CD14-positive monocyte (primary cell): Measurements from ENCODE around the gene PSMB7. TPM values are rescaled to one million over a fixed set of nuclear protein-coding genes. Genes with fewer than 3 reads are reported as not detected.

Experiments used
- DNase-seq, 3 donors: peaks; one replicate each; pipeline ENCODE4 v3.0.0-alpha.2; 2011 to 2022
- H2AFZ ChIP-seq: 2 replicates; pipeline ENCODE4 v1.6.0; 2012; ENCODE audit warnings: mild to moderate bottlenecking, low read depth, low read length, inconsistent platforms; ENCODE audit not compliant: insufficient read depth, poor library complexity, severe bottlenecking
- H3K27ac ChIP-seq, 2 donors: 1 replicate in 1 of 2; 2 replicates in 1 of 2; pipeline ENCODE4 v1.5.1; 2012 to 2013; ENCODE audit warnings: low read length in 2 of 2, control low read depth in 1 of 2, inconsistent platforms in 1 of 2, low read depth in 1 of 2, mild to moderate bottlenecking in 1 of 2
- H3K27me3 ChIP-seq, 2 donors: one replicate each; pipeline versions ENCODE4 v1.6.0 to v1.6.1; 2011 to 2013; ENCODE audit warnings: low read length in 2 of 2; ENCODE audit not compliant: control insufficient read depth in 2 of 2, insufficient read depth in 2 of 2
- H3K36me3 ChIP-seq, 2 donors: replicated peaks in 1 of 2; 1 replicate in 1 of 2; 2 replicates in 1 of 2; pipeline versions ENCODE4 v1.5.1 to v1.6.1; 2012 to 2013; ENCODE audit warnings: low read length in 2 of 2, control low read depth in 1 of 2, inconsistent platforms in 1 of 2, mild to moderate bottlenecking in 1 of 2; ENCODE audit not compliant: insufficient read depth in 2 of 2, control insufficient read depth in 1 of 2
- H3K4me1 ChIP-seq, 2 donors: 1 replicate in 1 of 2; 2 replicates in 1 of 2; pipeline versions ENCODE4 v1.5.1 to v1.6.1; 2012 to 2013; ENCODE audit warnings: low read length in 2 of 2, control low read depth in 1 of 2, inconsistent platforms in 1 of 2, mild to moderate bottlenecking in 1 of 2, moderate library complexity in 1 of 2; ENCODE audit not compliant: insufficient read depth in 2 of 2, control insufficient read depth in 1 of 2
- H3K4me2 ChIP-seq: replicated peaks from 2 replicates; pipeline ENCODE3; 2012; ENCODE audit warnings: low read length, moderate library complexity, mild to moderate bottlenecking; ENCODE audit not compliant: poor library complexity, severe bottlenecking; ENCODE audit errors: extremely low read depth
- H3K4me3 ChIP-seq, 3 experiments: fragments of 200-600 bp in 1 of 3; sonication (generic) in 1 of 3; replicated peaks in 1 of 3; 1 replicate in 2 of 3; 2 replicates in 1 of 3; pipeline ENCODE4 v1.5.1; 2011 to 2013; ENCODE audit warnings: low read length in 3 of 3, mild to moderate bottlenecking in 3 of 3, control low read depth in 2 of 3, low read depth in 2 of 3, inconsistent platforms in 1 of 3, moderate library complexity in 1 of 3
- H3K79me2 ChIP-seq: 2 replicates; pipeline ENCODE4 v1.6.0; 2012; ENCODE audit warnings: mild to moderate bottlenecking, control low read depth, inconsistent platforms, low read length, moderate library complexity; ENCODE audit not compliant: insufficient read depth
- H3K9ac ChIP-seq: 2 replicates; pipeline ENCODE4 v1.6.0; 2017; ENCODE audit warnings: low read length, mild to moderate bottlenecking; ENCODE audit not compliant: insufficient read depth, poor library complexity, severe bottlenecking
- H3K9me3 ChIP-seq, 2 donors: replicated peaks in 1 of 2; 1 replicate in 1 of 2; 2 replicates in 1 of 2; pipeline versions ENCODE4 v1.5.1 to v1.6.1; 2012 to 2013; ENCODE audit warnings: low read length in 2 of 2, control low read depth in 1 of 2; ENCODE audit not compliant: control insufficient read depth in 1 of 2, insufficient read depth in 1 of 2
- H4K20me1 ChIP-seq: 2 replicates; pipeline ENCODE4 v1.6.0; 2012; ENCODE audit warnings: mild to moderate bottlenecking, low read length, control low read depth, moderate library complexity; ENCODE audit not compliant: insufficient read depth
- H3K27ac Mint-ChIP-seq, 7 donors: one replicate each; pipeline ENCODE4 v1.8.0; 2020; ENCODE audit warnings: mild to moderate bottlenecking in 7 of 7, mixed read lengths in 7 of 7, moderate library complexity in 6 of 7, inconsistent platforms in 2 of 7
- H3K27me3 Mint-ChIP-seq, 3 donors: one replicate each; pipeline ENCODE4 v1.8.0; 2021 to 2022; ENCODE audit warnings: low read depth in 3 of 3, mild to moderate bottlenecking in 3 of 3, mixed read lengths in 3 of 3, moderate library complexity in 3 of 3, inconsistent platforms in 1 of 3
- H3K36me3 Mint-ChIP-seq, 2 donors: one replicate each; pipeline ENCODE4 v1.8.0; 2020; ENCODE audit warnings: mixed read lengths in 2 of 2, inconsistent platforms in 1 of 2, mild to moderate bottlenecking in 1 of 2
- H3K4me1 Mint-ChIP-seq: one replicate; pipeline ENCODE4 v1.8.0; 2020; ENCODE audit warnings: mild to moderate bottlenecking, mixed read lengths
- H3K4me3 Mint-ChIP-seq, 2 donors: one replicate each; pipeline ENCODE4 v1.8.0; 2020; ENCODE audit warnings: mild to moderate bottlenecking in 2 of 2, mixed read lengths in 2 of 2, moderate library complexity in 1 of 2
- H3K9me3 Mint-ChIP-seq, 7 donors: one replicate each; pipeline ENCODE4 v1.8.0; 2020 to 2022; ENCODE audit warnings: mixed read lengths in 7 of 7, mild to moderate bottlenecking in 6 of 7, moderate library complexity in 6 of 7, inconsistent platforms in 2 of 7
- CTCF ChIP-seq: fragments of 200-600 bp; IDR thresholded peaks from one replicate; pipeline ENCODE4 v1.8.0; 2022; ENCODE audit warnings: antibody characterized with exemption, mild to moderate bottlenecking
- WGBS: methylation state at CpG from one replicate; pipeline ENCODE4 v1.1.5; 2013; ENCODE audit warnings: missing lambda C conversion rate; ENCODE audit not compliant: insufficient coverage; 5-methylcytosine and 5-hydroxymethylcytosine counted together
- intact Hi-C, 2 donors: fragments of 100-400 bp; cut with micrococcal nuclease; formaldehyde crosslinking; loops; one replicate each; pipeline versions ENCODE4 v1.15.0 to v1.15.1; 2023
- polyA plus RNA-seq, 3 donors: library from polyadenylated mRNA; depleted of rRNA in 1 of 3; unstranded in 2 of 3; stranded (reverse) in 1 of 3; fragments of 300-500 nt in 2 of 3; fragments of >200 nt in 1 of 3; fragmentation: Illumina TruSeq in 2 of 3; gene quantifications; 1 replicate in 2 of 3; 2 replicates in 1 of 3; pipeline ENCODE4 v1.2.3, GENCODE V29; 2012 to 2021

PSMB7 gene
- polyA plus RNA-seq, 3 donors: 129 to 194 (median 191) TPM

GRCh38 chr9:124448019-124448418 lies 32.8 kb upstream of the PSMB7 start:
- Mint-ChIP-seq H3K27ac (no peak overlapping the region), H3K27me3 (peaks cover 36 to 44% (median 42%) of the 10 kb centered on the region in 3 donors), H3K4me1 (peaks cover 7% of the 10 kb centered on the region), H3K4me3 (no peak overlapping the region), H3K36me3 (no peaks in the 10 kb centered on the region), H3K9me3 (peaks cover 0 to 10% (median 0%) of the 10 kb centered on the region in 7 donors)
- Histone ChIP-seq H3K9ac (no peak overlapping the region), H3K9me3 (peaks cover 0 to 6% of the 10 kb centered on the region in 2 donors), H4K20me1 (no peaks in the 10 kb centered on the region), H3K4me1 (peaks cover 0 to 2% of the 10 kb centered on the region in 2 donors), H3K4me2 (no peak overlapping the region), H3K79me2 (no peaks in the 10 kb centered on the region), H3K27ac (no peak overlapping the region), H3K36me3 (no peaks in the 10 kb centered on the region), H2AFZ (no peak overlapping the region), H3K4me3 (no peak overlapping the region), H3K27me3 (peaks cover 18 to 38% of the 10 kb centered on the region in 2 donors)
- intact Hi-C loops: no loop called here
- DNase-seq: no peak
- WGBS: 93% methylated on average over 6 of the region's 7 CpGs
- TF ChIP-seq CTCF: no peak

GRCh38 chr9:124447297-124447661 lies 32.0 kb upstream of the PSMB7 start:
- Mint-ChIP-seq H3K9me3 (peaks cover 0 to 11% (median 5%) of the 10 kb centered on the region in 7 donors), H3K36me3 (no peaks in the 10 kb centered on the region), H3K27ac (no peak overlapping the region), H3K27me3 (peaks cover 31 to 39% (median 39%) of the 10 kb centered on the region in 3 donors), H3K4me3 (no peak overlapping the region), H3K4me1 (peaks cover 7% of the 10 kb centered on the region)
- H3K4me3 ChIP-seq: no peak overlapping the region
- no peak overlapping the region for H3K4me2 ChIP-seq
- H3K36me3 ChIP-seq: no peaks in the 10 kb centered on the region
- no peak overlapping the region for H3K27ac ChIP-seq
- H2AFZ ChIP-seq: no peak overlapping the region
- peaks cover 18 to 33% of the 10 kb centered on the region in 2 donors for H3K27me3 ChIP-seq
- H4K20me1 ChIP-seq: no peaks in the 10 kb centered on the region
- no peak overlapping the region for H3K9ac ChIP-seq
- H3K9me3 ChIP-seq: peaks cover 0 to 6% of the 10 kb centered on the region in 2 donors
- no peaks in the 10 kb centered on the region for H3K4me1 ChIP-seq
- intact Hi-C loops: no loop called here
- TF ChIP-seq CTCF: no peak
- WGBS: 72% methylated on average over 2 of the region's 4 CpGs
- H3K79me2 ChIP-seq: no peaks in the 10 kb centered on the region
- no peak for DNase-seq
